ENCODE measurements around the gene ANKRD18A. TPM values are rescaled to one million over a fixed set of nuclear protein-coding genes. Genes with fewer than 3 reads are reported as not detected.

Gene ANKRD18A
- total and polyA plus RNA-seq, 2 of the 13 experiments (the other 11 are each of a cell fraction or from before 2014, with no cell fraction given): 5.9 to 7.6 TPM

DNA sequence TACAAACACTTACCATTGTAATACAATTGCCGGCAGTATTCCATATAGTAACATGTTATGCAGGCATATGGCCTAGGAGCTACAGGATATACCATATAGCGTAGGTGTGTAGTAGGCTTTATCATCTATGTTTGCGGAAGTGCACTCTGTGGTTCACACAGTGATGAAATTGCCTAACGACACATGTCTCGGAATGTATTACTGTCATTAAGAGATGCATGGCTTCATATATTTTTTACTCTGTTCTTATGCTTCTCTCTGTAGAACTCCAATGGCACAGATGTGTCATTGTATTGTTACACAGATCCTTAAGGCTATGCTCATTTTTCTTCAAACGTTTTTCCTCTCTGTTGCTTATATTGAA is 19.2 kb upstream of the ANKRD18A start (continued):
- no peak for TF ChIP-seq ZNF407 (CRISPR knock-in tag; IDR thresholded peaks at IDR 0.05; ENCODE audit: not compliant biosample characterization)
- TF ChIP-seq SOX6 (IDR thresholded peaks at IDR 0.05): no peak
- no peak for TF ChIP-seq SOX6 (CRISPR knock-in tag; IDR thresholded peaks at IDR 0.05)
- no peak for TF ChIP-seq HMGXB4 (CRISPR knock-in tag; IDR thresholded peaks at IDR 0.05; ENCODE audit: borderline replicate concordance in 1 of 2, low read depth in 1 of 2)
